ENCODE measurements around the gene SPTLC3. TPM values are rescaled to one million over a fixed set of nuclear protein-coding genes. Genes with fewer than 3 reads are reported as not detected.

Gene SPTLC3
- total RNA-seq, 3 donors from 2014 or later = 7.2 to 18.2 (median 9.7) TPM

- Histone ChIP-seq H3K4me3 (no peak overlapping the region), H3K4me1 (ENCODE audit: low read depth) (no peaks in the 10 kb centered on the region), H3K36me3 (ENCODE audit: low read depth) (no peaks in the 10 kb centered on the region), H3K9me3 (no peaks in the 10 kb centered on the region)
- no peak for ATAC-seq
- intact Hi-C loops (cut with DNase I, micrococcal nuclease) = loop anchor here in 1 of 2 donors (10.0 kb wide), 1 partner anchor 177 kb away; no protein-coding TSS in a partner anchor
- no peak for TF ChIP-seq CTCF (IDR thresholded peaks at IDR 0.05)
- no peak for DNase-seq
These were observed 92.9 kb downstream of the SPTLC3 start for GRCh38 chr20:13101706-13102105.

- no peak for ATAC-seq
- no peaks in the 10 kb centered on the region for H3K4me1 ChIP-seq (ENCODE audit: low read depth)
- H3K36me3 ChIP-seq (ENCODE audit: low read depth) = no peaks in the 10 kb centered on the region
- no peak overlapping the region for H3K4me3 ChIP-seq
- no peaks in the 10 kb centered on the region for H3K9me3 ChIP-seq
- no peak for DNase-seq
- TF ChIP-seq CTCF (IDR thresholded peaks at IDR 0.05) = no peak
- intact Hi-C loops (cut with DNase I, micrococcal nuclease) = loop anchor here in 1 of 2 donors (10.0 kb wide), 1 partner anchor 177 kb away; no protein-coding TSS in a partner anchor
These were observed 93.5 kb downstream of the SPTLC3 start for GRCh38 chr20:13102237-13102636.

- TF ChIP-seq CTCF (IDR thresholded peaks at IDR 0.05) = no peak
- no peak overlapping the region for H3K4me3 ChIP-seq
- peak in 1 of 3 donors; percentile 32 for DNase-seq
- no peaks in the 10 kb centered on the region for H3K4me1 ChIP-seq (ENCODE audit: low read depth)
- intact Hi-C loops (cut with DNase I, micrococcal nuclease) = loop anchor here in 1 of 2 donors (10.0 kb wide), 1 partner anchor 178 kb away; no protein-coding TSS in a partner anchor
- peak; percentile 84 for ATAC-seq
- no peaks in the 10 kb centered on the region for H3K9me3 ChIP-seq
- no peaks in the 10 kb centered on the region for H3K36me3 ChIP-seq (ENCODE audit: low read depth)
These were observed 93.9 kb downstream of the SPTLC3 start for GRCh38 chr20:13102694-13103093.

GRCh38 chr20:13105039-13105438 lies 96.3 kb downstream of the SPTLC3 start:
- Histone ChIP-seq H3K9me3 (no peaks in the 10 kb centered on the region), H3K4me3 (no peak overlapping the region), H3K4me1 (ENCODE audit: low read depth) (no peaks in the 10 kb centered on the region), H3K36me3 (ENCODE audit: low read depth) (no peaks in the 10 kb centered on the region)
- no peak for ATAC-seq
- DNase-seq = no peak
- intact Hi-C loops (cut with DNase I, micrococcal nuclease) = loop anchor here (5.0 to 10.0 kb wide), 2 partner anchors 133 to 180 kb away; no protein-coding TSS in a partner anchor
- no peak for TF ChIP-seq CTCF (IDR thresholded peaks at IDR 0.05)

- intact Hi-C loops (cut with DNase I, micrococcal nuclease) = loop anchor here (5.0 to 10.0 kb wide), 2 partner anchors 134 to 181 kb away; no protein-coding TSS in a partner anchor
- peak in 1 of 3 donors; percentile 29 for DNase-seq
- no peak for ATAC-seq
These were observed 97.2 kb downstream of the SPTLC3 start for GRCh38 chr20:13105864-13106457.

More at GRCh38 chr20:13105864-13106457, 97.2 kb downstream of the SPTLC3 start:
- H3K4me3 ChIP-seq = no peak overlapping the region
- no peaks in the 10 kb centered on the region for H3K9me3 ChIP-seq
- no peaks in the 10 kb centered on the region for H3K4me1 ChIP-seq (ENCODE audit: low read depth)
- H3K36me3 ChIP-seq (ENCODE audit: low read depth) = no peaks in the 10 kb centered on the region
- no peak for TF ChIP-seq CTCF (IDR thresholded peaks at IDR 0.05)
